Renal cortex interstitium (tissue), 11 donors: ENCODE results near the gene FASTK. TPM values are rescaled to one million over a fixed set of nuclear protein-coding genes. Genes with fewer than 3 reads are reported as not detected.
"Not testable (repeated sequence)": the region's sequence is repeated elsewhere in the genome, so short reads cannot be mapped to it uniquely, and the experiment has no call there.

Experiments used
- DNase-seq, 11 donors: peaks; one replicate each; pipeline ENCODE4 v3.0.0-alpha.2; 2013; ENCODE audit warnings: low read depth in 9 of 11, low spot score in 4 of 11; ENCODE audit errors: extremely low read depth in 1 of 11
- polyA plus RNA-seq, 3 donors: library from polyadenylated mRNA; unstranded; fragments of 120-200 nt; gene quantifications; one replicate each; pipeline ENCODE4 v1.2.1, GENCODE V29; 2013; ENCODE audit not compliant: insufficient read length in 3 of 3

Gene FASTK
- polyA plus RNA-seq, 3 donors, result 50.6 to 75.0 (median 71.7) TPM

DNA sequence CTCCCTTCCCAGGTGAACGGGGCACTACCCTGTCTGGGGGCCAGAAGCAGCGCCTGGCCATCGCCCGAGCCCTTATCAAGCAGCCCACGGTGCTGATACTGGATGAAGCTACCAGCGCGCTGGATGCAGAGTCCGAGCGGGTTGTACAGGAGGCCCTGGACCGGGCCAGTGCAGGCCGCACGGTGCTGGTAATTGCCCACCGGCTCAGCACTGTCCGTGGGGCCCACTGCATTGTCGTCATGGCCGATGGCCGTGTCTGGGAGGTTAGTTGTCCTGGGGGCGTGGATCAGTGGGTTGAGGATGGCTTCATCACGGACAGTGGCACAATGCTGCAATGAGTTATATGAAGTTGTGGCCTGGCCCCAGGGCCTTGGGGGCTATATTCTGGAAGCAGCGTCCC, 36.6 kb downstream of the FASTK start:
- no peak for DNase-seq

DNA sequence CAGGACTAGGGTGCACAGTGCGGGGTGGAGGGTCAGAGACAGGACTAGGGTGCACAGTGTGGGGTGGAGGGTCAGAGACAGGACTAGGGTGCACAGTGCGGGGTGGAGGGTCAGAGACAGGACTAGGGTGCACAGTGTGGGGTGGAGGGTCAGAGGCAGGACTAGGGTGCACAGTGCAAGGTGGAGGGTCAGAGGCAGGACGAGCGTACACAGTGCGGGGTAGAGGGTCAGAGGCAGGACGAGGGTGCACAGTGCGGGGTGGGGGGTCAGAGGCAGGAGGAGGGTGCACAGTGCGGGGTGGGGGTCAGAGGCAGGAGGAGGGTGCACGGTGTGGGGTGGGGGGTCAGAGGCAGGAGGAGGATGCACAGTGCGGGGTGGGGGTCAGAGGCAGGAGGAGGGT, 37.2 kb downstream of the FASTK start:
- DNase-seq, result not testable (repeated sequence)

DNA sequence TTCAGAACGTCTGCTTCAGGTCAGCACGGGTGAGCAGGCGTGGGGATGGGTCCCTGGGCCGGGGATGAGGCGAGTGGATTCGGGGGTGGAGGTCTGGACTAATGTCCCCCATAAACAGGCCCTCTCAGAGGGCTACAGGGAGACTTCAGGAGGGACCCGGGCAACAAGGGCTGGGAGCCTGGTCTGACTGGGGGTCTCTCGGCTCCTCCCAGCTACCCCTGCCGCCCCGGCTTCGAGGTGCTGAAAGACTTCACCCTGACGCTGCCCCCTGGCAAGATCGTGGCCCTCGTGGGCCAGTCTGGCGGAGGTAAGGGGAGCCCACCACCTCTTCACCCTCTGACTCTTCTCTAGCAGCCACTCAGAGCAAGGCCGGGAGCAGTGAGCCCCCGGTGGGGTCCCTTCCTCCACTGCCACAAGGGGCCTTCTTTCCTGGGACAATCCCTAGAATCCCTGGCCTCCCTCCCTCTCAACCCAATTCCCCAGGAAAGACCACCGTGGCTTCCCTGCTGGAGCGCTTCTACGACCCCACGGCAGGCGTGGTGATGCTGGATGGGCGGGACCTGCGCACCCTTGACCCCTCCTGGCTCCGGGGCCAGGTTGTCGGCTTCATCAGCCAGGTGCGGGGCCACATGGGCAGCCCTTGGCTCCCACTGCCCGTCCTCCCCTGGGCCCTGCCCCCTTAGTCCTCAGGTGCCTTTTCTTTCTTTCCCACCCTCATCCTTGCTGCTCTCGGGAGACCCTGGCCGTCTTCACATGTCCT, 39.8 kb downstream of the FASTK start:
- no peak for DNase-seq

DNA sequence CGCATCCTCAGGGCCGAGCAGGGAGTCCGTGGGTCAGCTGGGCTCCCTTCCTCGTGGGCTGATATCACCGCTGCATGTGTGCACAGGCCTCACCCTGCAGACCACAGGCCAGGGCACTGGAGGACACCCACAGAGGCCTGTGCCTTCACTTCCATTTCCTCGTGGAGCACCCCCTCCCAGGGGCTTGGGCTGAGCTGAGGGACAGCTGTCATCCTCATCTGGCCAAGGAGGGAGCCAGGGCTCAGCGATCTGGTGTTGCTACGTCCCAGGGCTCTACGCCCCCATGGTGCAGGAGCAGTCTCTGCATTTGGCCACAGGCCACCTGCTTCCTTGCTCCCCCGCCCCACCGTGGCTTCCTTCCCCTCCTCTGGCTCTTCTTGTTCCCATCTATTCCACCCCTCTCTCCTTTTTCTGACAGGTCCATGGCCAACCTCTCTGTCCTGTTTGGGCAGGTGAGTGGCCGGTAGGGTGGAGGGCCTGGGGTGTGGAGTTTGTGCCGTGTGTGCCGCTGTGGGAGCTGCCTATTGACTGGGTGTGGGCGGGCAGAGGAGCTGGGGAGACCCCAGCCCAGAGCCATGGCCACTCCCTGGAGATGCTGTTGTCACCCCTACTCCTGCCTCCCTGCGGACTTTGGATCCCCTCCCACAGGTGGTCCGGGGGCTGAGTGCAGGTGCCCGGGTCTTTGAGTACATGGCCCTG, 40.6 kb downstream of the FASTK start:
- DNase-seq, result no peak

GRCh38 chr7:151038951-151039849, 41.4 kb downstream of the FASTK start:
- no peak for DNase-seq

DNA sequence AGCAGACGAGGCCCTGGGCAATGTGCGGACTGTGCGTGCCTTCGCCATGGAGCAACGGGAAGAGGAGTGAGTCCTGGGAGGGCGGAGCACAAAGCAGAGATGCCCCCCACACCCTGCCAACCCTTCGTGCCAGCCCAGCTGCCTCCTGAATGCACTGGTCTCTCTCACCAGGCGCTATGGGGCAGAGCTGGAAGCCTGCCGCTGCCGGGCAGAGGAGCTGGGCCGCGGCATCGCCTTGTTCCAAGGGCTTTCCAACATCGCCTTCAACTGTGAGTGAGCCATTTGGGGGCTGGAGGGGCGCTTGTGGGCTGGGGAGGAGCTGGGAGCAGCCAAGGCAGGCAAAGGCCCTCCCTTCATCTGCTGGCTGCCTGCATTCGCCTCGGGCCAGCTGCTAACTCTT, 44.7 kb downstream of the FASTK start:
- DNase-seq, result no peak

DNA sequence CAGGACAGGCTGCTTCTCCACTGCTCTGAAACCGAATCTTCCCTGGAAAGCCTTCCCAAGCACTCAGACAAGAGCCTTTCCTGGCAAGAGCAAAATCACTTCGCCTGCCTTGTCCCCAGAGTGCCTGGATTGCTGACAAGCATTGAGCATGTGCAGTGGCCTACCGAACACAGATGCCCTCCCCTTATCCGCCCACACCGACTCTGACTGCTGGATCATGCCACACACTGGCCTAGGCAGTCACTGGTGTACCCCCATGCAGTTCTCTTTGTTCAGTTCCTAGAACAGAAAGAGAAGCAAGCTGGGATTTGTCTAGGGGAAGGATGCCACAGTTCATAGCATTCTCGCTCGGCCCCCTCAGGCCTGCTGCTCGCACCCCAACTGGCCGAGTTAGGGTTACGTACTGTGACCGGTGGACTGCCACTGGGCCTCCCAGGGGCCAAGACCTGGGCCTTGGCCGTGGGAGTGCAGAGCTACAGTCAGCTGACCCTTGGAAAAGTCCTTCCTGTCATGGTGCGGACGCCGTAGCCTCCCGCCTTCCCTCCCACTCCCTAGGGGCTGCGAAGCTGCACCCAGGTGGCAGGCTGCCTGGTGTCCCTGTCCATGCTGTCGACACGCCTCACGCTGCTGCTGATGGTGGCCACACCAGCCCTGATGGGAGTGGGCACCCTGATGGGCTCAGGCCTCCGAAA, 45.4 kb downstream of the FASTK start:
- no peak for DNase-seq

- DNase-seq, result no peak
These were observed 46.1 kb downstream of the FASTK start for GRCh38 chr7:151034312-151035025.

DNA sequence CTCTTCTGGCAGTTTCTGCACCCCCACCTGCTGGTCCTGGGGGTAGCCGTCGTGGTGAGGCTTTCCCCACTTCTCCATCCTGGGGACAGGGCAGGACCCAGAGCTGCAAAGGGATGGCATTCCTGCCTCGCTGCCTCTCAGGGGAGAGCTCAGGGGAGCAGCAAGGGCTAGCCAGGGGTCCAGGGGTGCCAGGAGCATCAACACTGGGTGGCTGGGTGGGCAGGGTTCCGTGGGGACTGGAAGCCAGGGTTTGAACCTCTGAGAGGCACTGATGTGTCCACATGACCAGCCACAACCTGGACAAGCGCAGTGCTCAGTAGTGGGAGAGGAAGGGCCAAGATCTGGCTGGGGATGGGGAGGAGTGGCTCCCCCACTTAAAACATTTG, 46.8 kb downstream of the FASTK start:
- DNase-seq, result no peak

- no peak for DNase-seq
These were observed 47.4 kb downstream of the FASTK start for GRCh38 chr7:151032936-151033863.

DNA sequence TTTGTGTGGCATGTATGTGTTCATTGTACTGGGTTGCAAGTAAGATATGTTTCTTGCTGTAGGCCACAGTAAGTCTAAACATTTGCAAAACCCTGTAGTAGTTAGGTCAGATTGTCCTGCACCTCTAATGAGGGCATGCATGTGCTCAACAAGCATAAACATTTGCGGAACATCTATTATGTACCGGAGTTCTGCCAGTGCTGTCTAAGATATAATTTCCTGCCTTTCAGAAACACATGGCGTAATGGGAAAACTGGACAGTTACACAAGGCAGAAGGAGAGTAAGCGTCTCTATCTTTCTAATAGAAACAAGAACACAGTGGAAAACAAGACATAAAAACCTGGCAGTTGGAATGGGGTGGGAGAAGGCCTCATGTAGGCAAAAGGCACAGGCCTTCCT, 49.6 kb downstream of the FASTK start:
- DNase-seq, result no peak

DNA sequence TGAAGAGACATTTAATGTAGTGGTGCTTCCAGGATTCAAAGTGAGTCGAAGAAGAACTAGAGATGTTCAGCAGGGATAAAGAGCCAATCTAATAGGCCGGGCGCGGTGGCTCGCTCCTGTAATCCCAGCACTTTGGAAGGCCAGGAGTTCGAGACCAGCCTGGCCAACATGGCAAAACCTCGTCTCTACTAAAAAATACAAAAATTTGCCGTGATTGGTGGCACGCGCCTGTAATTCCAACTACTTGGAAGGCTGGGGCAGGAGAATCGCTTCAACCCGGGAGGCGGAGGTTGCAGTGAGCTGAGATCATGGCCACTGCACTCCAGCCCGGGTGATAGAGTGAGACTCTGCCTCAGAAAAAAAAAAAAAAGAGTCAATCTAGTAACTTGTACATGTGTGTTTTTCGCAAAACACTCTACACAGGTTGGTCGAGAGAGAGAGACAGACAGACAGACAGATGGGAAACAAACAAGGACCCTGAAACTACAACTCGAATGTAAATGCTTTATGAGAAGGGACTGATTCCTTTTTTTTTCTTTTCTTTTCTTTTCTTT, 51.6 kb downstream of the FASTK start:
- no peak for DNase-seq

DNA sequence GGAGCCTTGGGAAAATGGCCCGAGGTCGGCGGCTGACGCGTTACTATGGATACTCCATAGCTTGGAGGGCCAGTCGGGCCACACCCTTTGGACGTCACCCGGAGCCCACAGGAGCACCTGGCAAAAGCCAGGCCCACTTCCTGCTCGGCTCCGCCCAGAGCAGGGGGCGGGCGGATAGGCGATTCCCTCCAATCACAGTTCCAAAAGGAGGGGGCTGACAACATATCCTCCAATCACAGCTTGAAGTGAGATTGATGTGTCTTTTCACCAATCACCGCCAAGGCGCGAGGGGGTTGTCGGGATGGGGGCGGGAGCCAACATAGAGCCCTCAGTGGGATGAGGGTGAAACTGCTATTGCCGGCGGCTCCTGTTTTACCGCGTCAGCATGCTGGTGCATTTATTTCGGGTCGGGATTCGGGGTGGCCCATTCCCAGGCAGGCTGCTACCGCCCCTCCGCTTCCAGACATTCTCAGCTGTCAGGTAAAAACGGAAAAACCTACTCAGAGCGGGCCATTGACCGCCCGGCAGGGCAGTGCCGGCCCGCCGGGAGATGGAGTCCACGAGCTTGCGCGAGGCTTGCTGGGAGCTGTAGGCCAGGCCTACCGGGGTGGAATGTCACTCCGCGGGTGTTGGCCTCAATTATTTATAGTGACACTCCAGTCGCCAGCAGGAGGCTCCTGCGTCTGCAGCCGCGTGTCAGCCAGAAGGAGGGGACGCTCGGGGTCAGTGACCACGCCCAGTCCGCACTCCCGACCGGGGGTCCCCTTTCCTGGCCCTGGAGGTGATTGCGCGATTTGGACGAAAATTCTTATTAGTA, 52.3 kb downstream of the FASTK start, which contains the start of gene ABCB8:
Gene ABCB8 (plus strand): TSS at position 320 of the 817 bp plus-strand sequence. CDS start 66 bp downstream, at position 386.
- DNase-seq, result peak; percentile 98 to 100 (median 99)

DNA sequence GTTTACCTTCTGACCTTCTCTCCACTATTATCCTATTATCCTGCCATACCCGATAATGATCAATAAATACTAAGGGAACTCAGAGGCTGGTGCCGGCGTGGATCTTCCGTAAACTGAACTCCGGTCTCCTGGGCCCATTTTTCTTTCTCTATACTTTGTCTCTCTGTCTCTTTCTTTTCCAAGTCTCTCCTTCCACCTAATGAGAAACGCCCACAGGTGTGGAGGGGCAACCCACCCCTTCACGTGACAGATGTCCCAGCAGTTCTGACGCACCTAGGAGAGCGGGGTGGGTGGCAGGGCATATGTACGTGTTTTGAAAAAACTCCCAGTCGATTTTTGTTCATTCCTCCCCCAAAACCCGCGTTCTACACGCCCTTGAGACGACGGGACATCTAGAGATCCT, 52.9 kb downstream of the FASTK start:
- DNase-seq, result not testable (repeated sequence)

DNA sequence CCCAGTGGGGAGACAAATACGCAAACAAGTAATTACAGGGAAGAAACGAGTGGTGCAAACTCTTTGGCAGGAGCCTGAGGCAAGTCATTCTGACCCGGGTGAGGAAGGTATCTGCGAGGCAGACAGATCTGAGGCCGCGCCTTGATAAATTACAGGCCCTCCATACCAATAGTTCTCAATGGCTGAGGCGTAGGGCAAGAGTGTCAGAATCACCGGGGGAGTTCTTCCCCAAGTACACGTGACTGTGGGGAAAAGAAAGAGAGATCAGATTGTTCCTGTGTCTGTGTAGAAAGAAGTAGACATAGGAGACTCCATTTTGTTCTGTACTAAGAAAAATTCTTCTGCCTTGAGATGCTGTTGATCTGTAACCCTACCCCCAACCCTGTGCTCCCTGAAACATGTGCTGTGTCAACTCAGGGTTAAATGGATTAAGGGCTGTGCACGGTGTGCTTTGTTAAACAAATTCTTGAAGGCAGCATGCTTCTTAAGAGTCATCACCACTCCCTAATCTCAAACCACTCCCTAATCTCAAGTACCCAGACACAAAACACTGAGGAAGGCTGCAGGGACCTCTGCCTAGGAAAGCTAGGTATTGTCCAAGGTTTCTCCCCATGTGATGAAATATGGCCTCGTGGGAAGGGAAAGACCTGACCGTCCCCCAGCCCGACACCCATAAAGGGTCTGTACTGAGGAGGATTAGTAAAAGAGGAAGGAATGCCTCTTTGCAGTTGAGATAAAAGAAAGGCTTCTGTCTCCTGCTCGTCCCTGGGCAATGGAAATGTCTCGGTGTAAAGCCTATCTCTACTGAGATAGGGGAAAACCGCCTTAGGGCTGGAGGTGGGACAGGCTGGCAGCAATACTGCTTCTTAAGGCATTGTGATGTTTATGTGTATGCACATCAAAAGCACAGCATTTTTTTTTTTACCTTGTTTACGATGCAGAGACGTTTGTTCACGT, 53.6 kb downstream of the FASTK start:
- DNase-seq, result not testable (repeated sequence)
